Type B pancreatic cell (in vitro differentiated cells): ENCODE data around the gene MAPK8IP3. TPM values are rescaled to one million over a fixed set of nuclear protein-coding genes. Genes with fewer than 3 reads are reported as not detected.

Experiments used
- DNase-seq: peaks from one replicate; pipeline ENCODE4 v3.0.0; 2021; ENCODE audit warnings: mixed read lengths; ENCODE audit not compliant: unreplicated experiment; ENCODE audit errors: extremely low spot score
- H3K27ac Mint-ChIP-seq: 2 replicates; pipeline ENCODE4 v1.8.0; 2021; ENCODE audit warnings: mild to moderate bottlenecking, mixed read lengths
- H3K27me3 Mint-ChIP-seq: 2 replicates; pipeline ENCODE4 v1.8.0; 2021; ENCODE audit warnings: mixed read lengths
- H3K36me3 Mint-ChIP-seq: 2 replicates; pipeline ENCODE4 v1.8.0; 2021; ENCODE audit warnings: mixed read lengths
- H3K4me1 Mint-ChIP-seq: one replicate; pipeline ENCODE4 v1.8.0; 2021; ENCODE audit warnings: mixed read lengths; ENCODE audit not compliant: unreplicated experiment
- H3K4me3 Mint-ChIP-seq: 2 replicates; pipeline ENCODE4 v1.8.0; 2021; ENCODE audit warnings: mild to moderate bottlenecking, mixed read lengths
- H3K9me3 Mint-ChIP-seq: 2 replicates; pipeline ENCODE4 v1.8.0; 2021; ENCODE audit warnings: mixed read lengths
- CTCF ChIP-seq: fragments of 200-600 bp; sonication (generic); conservative IDR thresholded peaks from 2 replicates; pipeline ENCODE4 v1.5.0; 2021; ENCODE audit warnings: antibody characterized with exemption, mild to moderate bottlenecking
- total RNA-seq: library from RNA; stranded (reverse); gene quantifications from 2 replicates; pipeline ENCODE4 v1.2.1, GENCODE V29; 2021; ENCODE audit warnings: low replicate concordance

MAPK8IP3 gene
- total RNA-seq, 1 donor from 2014 or later, result 97.5 TPM

- no peaks in the 10 kb centered on the region for H3K4me1 Mint-ChIP-seq
- H3K36me3 Mint-ChIP-seq, result no peaks in the 10 kb centered on the region
- no peaks in the 10 kb centered on the region for H3K9me3 Mint-ChIP-seq
- DNase-seq, result no peak
- no peak overlapping the region for H3K4me3 Mint-ChIP-seq
- H3K27ac Mint-ChIP-seq, result no peak overlapping the region
- TF ChIP-seq CTCF, result no peak
- H3K27me3 Mint-ChIP-seq, result no peaks in the 10 kb centered on the region
Measured at GRCh38 chr16:1762879-1763520, 57.0 kb downstream of the MAPK8IP3 start.

- no peaks in the 10 kb centered on the region for H3K9me3 Mint-ChIP-seq
- DNase-seq, result no peak
- no peak overlapping the region for H3K27ac Mint-ChIP-seq
- peak; percentile 69 for TF ChIP-seq CTCF
- no peaks in the 10 kb centered on the region for H3K4me1 Mint-ChIP-seq
- no peak overlapping the region for H3K4me3 Mint-ChIP-seq
- H3K27me3 Mint-ChIP-seq, result no peaks in the 10 kb centered on the region
- no peaks in the 10 kb centered on the region for H3K36me3 Mint-ChIP-seq
Measured at GRCh38 chr16:1763521-1764511, 57.8 kb downstream of the MAPK8IP3 start.

GRCh38 chr16:1764971-1765370 lies 59.0 kb downstream of the MAPK8IP3 start:
- Mint-ChIP-seq H3K4me3 (no peak overlapping the region), H3K36me3 (no peaks in the 10 kb centered on the region), H3K9me3 (no peaks in the 10 kb centered on the region), H3K4me1 (no peaks in the 10 kb centered on the region), H3K27ac (no peak overlapping the region), H3K27me3 (no peaks in the 10 kb centered on the region)
- no peak for TF ChIP-seq CTCF
- no peak for DNase-seq

GRCh38 chr16:1765826-1766225 lies 59.8 kb downstream of the MAPK8IP3 start:
- Mint-ChIP-seq H3K27ac (no peak overlapping the region), H3K27me3 (no peaks in the 10 kb centered on the region), H3K4me3 (no peak overlapping the region), H3K4me1 (no peaks in the 10 kb centered on the region), H3K9me3 (no peaks in the 10 kb centered on the region), H3K36me3 (no peaks in the 10 kb centered on the region)
- no peak for DNase-seq
- no peak for TF ChIP-seq CTCF

- no peak for TF ChIP-seq CTCF
- no peak overlapping the region for H3K4me3 Mint-ChIP-seq
- no peaks in the 10 kb centered on the region for H3K4me1 Mint-ChIP-seq
- no peak overlapping the region for H3K27ac Mint-ChIP-seq
- H3K36me3 Mint-ChIP-seq, result no peaks in the 10 kb centered on the region
- H3K9me3 Mint-ChIP-seq, result no peaks in the 10 kb centered on the region
- no peak for DNase-seq
- H3K27me3 Mint-ChIP-seq, result no peaks in the 10 kb centered on the region
Measured at GRCh38 chr16:1766231-1766630, 60.2 kb downstream of the MAPK8IP3 start.
